CD4-positive, alpha-beta T cell treated with Interleukin-12 subunit alpha and Interleukin-12 subunit beta, for 1 hour (primary cell): ENCODE results near the gene PLEKHA1.

Source experiments
- DNase-seq: peaks from one replicate; pipeline ENCODE4 v3.0.0-alpha.2; 2020

Gene PLEKHA1

DNA sequence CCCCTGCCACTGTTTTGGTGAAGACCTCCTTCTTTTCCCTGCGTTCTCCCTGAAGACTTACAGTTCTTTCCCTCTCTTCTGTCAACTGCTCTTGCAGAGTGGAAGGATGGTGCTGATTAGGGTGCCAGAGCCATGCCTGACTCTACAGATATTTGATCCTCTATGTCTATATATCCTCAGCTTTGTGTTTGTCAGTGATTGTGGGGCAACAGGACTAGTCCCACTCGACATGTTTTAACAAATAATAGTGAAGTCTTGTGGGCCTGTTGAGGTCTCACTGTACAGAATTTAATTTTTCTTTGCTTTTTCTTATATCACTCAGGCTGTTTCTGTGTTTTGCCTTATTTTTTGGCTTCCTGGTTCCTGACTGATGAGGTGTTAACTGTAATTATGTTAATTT lies 5.0 kb downstream of the PLEKHA1 start:
- DNase-seq: no peak

DNA sequence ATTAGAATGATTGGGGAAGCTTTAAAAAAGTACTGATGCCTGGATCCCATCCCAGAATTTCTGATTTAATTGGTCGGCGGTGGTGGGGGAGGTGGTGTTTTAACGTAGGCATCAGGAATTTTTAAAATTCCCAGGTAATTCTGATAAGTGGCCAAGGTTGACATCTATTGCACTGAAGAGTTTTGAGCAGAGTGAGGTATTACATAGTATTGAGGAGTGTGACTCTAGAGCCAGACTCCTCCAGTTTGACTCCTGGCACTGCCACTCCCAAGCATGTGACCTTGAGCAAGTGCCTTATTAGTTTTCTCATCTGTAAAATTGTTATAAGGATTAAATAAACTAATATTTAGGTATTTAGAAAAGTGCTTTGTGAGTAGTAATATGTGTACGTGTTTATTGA lies 6.2 kb downstream of the PLEKHA1 start:
- DNase-seq: no peak

DNA sequence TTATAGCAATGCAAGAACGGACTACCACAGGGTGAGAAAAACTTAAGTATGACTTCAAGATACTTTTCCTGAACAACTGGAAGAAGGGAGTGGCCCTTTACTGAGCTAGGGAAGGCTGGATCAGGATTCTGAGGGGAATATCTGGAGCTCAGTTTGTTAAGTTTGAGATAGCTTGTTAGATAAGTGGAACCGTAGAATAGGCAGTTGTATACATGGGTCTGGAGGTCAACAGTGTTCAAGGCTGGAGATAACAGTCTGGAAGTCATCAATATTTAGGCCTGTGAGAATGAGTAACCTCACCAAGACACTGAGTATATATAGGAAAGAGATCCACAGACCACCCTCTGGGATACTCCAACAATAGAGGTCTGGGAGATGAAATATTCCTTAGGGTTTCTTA lies 7.2 kb downstream of the PLEKHA1 start:
- no peak for DNase-seq

DNA sequence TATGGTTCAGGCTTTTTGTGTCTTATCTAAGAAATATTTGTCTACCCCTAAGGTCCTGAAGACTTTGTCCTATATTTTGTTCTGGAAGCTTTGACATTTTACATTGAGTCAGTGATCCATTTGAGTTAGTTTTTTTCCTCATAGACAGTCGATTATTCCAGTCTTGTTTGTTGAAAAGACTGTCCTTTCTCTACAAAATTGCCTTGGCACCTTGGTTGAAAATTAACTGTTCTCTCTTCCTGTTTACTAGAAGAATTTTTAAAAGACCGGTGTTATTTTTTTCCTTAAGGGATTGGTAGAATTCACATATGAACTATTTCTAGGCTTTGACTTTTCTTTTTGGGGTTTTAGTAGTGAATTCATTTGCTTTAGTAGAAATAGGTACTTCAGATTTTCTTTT lies 12.0 kb downstream of the PLEKHA1 start:
- DNase-seq: no peak

DNA sequence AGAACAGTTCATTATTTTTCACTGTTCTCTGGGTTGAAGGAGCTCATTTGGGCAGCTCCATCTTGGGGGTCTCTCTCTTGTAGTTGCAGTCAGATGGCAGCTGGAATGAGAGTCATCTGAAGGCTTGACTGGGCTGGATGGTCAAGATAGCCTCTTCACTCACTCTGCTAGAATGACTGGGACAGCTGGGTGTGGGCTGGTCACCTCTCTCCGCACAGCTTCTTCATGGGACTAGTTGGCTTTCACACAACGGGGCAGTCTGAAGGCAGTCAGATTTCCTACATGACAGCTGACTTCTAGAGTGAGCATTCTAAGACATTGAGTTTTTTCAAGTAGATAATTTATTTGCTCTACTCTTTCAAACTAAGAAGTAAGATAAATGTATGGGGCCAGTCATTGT lies 13.1 kb downstream of the PLEKHA1 start:
- DNase-seq: no peak

DNA sequence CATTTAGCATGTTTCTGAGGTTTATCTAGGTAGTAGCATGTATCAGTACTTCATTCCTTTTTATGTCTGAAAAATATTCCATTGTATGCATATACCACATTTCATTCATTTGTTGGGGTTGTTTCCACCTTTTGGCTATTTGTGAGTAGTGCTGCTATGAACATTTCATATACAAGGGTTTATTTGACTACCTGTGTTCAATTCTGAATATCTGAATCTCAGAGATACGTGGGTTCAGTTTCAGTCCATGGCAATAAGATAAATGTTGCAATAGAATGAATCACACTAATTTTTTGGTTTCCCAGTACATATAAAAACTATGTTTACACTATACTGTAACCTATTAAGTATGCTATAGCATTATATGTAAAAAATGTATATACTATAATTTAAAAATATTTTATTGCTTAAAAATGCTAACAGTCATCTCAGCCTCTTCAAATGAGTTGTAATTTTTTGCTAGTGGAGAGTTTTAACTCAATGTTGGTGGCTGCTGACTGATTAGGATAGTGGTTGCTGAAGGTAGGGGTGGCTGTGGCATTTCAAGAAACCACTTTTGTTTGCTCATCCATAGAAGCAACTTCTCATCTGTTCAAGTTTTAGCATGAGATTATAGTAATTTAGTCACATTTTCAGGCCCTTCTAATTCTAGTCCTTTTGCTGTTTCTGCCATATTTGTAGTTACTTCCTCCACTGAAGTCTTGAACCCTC lies 13.9 kb downstream of the PLEKHA1 start:
- DNase-seq: no peak

DNA sequence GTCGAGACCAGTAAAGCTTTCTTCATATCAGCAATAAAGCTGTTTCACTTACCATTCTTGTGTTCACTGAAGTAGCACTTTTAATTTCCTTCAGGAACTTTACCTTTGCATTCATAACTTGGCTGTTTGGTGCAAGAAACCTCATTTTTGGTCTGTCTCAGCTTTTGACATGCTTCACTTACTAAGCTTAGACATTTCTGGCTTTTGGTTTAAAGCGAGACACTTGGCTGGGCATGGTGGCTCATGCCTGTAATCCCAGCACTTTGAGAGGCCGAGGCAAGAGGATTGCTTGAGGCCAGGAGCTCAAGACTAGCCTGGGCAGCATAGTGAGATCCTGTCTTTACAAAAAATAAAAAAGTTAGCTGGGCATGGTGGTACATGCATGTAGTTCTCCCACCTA lies 15.8 kb downstream of the PLEKHA1 start:
- DNase-seq: no peak

DNA sequence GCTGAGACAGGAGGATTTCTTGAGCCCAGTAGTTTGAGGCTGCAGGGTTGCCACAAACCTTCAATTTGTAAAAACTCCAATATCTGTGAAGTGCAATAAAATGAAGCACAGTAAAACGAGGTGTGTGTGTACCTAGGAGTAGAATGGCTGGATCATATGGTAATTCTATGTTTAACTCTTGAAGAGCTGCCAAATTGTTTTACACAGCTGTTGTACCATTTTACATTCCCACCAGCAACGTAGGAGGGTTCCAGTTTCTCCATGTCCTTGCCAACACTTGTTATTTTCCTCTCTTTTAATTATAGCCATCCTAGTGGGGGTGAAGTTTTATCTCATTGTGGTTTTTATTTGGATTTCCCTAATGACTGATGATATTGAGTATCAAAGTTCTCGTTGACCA lies 16.2 kb downstream of the PLEKHA1 start:
- DNase-seq: no peak

DNA sequence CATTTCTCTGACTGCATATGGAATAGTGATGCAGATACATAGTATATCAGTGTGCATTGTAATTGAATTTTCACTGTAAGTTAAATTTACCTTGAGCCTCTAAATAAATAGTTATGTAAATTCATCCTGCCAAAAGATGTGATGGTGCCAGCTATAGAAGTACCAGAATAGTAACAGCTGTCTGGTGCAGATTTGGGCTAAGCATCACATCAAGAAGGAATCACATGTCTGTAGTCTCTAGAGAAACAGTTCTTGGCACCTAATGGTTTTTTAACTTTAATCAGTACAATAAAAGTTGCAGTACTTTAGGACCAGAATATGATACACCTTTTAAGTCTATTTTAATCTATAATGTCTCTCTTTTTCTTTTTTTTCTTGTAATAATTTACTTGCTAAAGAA lies 17.4 kb downstream of the PLEKHA1 start:
- DNase-seq: no peak

DNA sequence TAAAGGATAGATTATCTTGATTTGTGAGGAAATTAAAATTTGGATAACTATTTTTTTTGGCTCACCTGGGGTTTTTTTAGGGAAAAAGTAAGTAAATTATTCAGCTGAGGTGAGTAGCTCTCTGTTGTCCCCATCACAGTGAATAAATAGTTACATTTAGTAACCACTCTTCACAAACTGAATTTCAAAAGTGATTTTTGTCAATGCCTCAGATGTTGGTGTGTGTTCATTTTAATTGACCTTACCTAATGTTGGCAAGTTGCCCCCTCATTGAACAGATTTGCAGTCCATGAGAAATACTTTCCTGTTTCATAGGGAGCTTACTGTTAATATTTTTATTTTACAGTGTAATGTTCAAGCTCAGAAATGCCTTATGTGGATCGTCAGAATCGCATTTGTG lies 18.3 kb downstream of the PLEKHA1 start:
- DNase-seq: no peak

DNA sequence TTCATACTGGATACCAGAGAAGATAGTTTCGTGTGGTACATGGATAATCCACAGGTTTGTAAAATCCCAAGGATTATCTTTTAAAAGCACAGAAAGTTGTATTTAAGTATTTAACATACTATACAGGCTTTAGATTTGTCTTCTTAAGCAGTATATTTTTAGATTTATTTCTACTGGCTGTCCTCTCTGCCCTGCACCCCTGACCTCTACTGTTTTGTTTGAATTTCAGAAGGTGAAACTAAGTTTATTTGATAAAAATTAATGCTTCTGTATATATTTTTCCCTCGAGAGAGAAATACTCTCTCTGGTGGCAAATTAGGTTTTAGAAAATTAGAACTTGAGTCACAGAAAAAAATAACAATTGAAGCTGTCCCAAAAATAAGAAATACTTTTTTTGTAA lies 18.8 kb downstream of the PLEKHA1 start:
- DNase-seq: no peak

DNA sequence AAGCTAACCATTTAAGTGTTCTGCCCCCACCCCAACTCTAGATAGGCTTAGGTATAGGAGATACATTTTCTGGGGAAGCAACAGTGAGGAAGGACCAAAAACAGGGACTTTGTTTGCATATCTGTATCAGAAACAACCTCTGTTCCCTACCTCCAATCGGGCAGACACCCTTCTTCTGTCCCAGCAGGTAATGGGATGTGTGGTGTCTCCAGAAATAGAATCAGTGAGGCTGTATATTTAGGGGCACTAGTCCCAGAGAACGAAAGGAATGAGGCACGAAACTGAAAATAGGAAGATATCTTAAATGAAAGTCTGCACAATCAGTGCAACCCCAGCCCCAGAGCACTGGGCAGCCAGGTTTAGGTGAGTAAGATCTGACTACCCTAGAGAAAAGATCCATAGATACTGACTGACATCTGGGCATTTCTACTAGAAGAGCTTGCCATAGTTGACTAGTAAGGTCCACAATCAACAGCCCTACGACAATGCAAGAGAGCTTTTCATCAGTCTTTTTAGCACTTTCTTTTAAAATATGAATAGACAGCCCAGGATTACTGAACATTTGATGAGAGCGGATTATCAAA lies 28.1 kb downstream of the PLEKHA1 start:
- no peak for DNase-seq

DNA sequence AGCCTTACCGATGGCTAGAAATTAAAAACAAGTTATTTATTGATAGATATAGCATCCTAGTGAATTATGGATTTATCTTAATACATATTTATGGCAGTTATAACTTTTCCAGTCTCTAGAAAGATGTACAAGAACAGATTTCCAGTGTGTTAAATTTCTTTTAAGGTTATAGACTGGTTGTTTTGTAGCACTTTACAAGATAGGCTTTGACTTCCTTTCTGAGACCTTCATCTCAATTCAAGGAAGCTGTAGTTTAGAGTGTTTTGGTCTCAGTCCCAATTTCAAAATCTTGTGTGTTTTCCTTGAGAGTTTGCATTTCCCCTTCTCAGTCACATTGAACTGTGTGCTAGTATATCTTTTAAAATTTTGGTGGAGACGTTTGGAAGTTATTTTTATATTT lies 30.1 kb downstream of the PLEKHA1 start:
- DNase-seq: no peak

DNA sequence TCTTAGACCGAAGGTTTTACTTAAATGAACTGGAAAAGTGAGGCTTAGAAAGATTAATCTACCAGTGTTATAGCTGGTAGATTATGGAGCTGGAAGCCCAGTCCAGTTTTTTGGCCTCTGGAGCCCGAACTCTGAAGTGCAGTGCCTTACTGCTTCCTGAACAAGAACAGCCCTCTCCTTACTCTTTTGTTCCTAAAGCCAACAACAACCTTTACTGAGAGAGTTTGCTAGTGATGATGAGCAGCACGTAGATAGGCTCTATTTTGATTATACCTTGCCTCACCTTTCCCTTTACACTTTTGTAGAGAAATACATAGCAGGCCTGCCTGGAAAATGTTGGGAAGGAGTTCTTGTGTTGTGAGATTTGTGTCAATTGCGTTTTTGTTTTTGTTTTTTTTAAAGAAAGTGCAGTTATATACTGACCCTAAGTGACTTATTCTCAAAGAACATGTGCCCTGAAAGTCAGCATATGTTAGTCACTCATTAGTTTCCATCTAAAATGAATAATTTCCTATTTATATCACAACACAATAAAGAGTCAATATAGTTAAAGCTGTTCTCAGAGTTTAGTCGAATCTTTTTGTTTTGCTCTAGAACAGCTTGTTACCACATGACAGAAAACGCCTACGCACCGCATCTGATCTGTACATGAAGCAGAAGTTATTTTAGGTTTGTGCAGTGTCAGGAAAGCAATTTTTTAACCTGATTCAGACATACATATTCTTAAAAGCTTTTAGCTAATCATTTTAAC lies 33.0 kb downstream of the PLEKHA1 start:
- DNase-seq: no peak

DNA sequence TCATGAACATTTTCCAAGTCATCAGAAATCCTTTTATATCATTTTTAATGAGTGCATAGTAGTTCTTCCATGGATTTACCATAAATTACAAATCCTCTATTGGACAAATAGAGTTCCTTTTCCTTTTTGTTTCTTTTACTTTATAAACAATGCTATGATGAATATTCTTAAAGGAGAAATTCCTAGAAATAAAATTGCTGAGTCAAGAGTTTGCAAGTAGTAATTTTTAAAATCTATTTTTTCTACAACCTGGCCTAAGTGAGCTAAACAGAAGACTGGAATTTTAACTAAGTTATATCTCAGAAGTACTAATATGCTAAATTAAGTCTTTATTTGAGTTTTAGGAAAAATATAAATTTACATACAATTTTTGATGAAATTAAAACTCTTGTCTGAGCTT lies 38.8 kb downstream of the PLEKHA1 start:
- no peak for DNase-seq

DNA sequence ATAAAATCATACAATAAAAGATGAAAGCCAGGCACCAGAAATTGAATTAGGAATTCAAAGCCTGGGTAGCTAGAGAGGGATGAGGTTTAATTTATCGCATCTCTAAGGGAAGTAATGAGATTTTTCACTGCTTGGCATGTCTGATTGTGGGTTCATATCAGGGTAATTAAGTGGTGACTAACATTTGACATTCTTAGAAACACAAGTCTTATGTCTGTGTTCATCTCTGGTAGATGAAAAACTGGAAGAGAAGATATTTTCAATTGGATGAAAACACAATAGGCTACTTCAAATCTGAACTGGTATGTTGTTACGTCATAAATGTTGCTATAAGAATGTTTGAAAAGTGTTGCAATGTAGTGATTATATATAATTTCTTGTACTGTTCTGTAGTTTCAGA lies 43.2 kb downstream of the PLEKHA1 start:
- DNase-seq: no peak

DNA sequence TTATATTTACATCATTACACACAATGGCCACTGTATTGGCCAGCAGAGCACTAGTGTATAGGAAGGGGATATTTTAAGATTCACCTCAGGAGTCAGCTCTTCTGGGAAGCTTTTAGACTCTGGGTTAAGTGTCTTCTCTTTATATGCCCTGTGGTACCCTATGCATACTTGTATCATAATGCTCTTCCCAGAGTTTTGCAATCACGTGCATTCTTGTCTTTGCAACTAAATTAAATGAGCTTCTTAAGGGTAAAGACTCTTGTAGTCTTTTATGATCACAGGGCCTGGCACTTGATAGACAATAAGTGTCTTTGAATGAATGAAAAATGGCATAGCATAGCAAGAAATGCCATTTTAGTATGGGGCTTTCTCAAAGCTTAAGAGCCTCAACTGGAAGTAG lies 44.5 kb downstream of the PLEKHA1 start:
- no peak for DNase-seq

DNA sequence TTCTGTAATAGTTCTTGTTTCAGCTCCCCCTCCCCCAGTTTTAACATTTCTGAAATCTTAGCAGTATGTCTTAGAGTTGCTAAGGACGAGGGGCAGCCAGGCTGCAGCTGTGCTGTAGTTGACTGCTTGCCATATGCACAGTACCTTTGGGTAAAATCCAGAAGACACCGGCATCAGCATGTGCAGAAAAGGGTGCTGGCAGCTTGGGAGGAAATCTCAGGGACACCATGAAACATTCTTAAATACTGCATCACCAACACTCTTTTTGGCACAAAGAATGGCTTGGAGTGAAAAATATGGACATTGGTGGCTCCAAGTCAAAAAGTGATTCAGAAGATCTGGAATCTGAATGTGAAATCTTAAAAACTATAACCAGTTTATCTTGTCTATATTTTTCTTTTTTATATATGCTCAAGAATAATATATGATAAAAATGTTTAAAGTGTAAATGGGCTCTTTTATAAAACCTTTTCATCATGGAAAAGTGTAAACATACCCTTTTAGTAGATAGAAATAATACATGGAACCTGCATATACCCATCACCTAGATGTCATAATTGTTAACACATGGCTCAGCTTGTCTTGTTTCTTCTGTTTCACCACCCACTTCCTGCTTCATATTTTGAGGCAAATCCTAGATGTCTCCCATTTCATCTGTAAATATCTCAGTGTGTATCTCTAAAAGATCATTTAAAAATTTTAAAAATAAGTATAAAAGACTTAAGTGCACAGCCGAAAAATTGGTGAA lies 45.5 kb downstream of the PLEKHA1 start:
- no peak for DNase-seq

DNA sequence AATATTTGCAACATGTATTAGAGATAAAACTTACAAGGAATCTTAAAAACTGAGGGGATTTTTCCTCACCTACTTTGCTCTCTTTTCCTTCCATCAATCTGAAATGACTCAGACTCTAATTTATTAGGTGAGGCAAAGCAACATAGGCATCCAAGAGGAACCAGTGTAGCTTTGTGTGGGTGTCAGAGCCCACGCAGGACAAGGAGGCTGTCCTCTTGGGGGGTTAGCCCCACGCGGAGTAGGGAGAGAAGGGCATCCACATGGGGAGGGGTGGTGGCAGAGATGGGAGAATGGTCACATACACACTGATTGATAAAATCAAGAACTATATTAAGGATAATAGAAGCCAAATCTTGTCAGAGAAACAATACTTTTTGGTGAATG lies 46.1 kb downstream of the PLEKHA1 start:
- no peak for DNase-seq

DNA sequence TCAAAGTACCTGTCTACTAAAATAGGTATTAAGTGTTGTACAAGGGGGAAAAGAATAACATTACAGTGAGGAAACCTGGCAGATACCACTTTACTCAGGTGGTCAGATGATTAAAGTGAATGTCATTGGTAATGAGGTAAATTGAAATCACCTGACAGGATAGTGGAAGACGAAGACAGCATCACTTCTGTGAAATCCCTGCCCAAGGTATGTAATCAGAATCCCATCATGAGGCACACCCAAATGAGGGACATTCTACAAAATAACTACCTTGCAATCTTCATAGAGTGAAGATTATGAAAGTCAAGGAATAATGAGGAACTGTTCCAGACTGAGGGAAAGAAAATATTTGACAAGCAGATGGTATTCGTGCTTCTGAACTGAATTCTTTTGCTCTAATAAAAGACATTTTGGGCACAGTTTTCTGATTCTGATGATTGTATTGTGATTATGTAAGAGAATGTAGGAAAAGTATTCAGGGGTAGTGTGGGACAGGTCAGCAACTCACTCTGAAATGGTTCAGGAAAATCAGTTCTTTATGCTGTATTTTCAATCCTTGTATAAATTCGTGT lies 46.6 kb downstream of the PLEKHA1 start:
- DNase-seq: no peak

DNA sequence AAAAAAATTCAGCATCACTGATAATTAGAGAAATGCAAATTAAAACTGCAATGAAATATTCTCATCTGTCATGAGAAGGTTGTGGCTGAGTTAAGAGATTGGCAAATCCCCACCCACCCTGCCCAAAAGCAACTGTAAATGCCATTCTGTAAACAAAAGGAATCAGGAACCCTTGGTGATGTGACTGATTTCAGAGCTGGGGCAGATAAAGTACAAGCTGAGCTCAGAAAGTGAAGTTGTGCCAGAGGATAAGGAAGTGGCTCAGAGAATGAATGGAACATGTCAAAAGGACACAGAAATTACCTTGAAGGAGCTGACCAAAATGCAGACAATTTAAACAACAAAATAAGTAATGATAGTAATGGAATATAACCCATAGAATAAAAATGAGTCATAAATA lies 47.2 kb downstream of the PLEKHA1 start:
- DNase-seq: no peak

DNA sequence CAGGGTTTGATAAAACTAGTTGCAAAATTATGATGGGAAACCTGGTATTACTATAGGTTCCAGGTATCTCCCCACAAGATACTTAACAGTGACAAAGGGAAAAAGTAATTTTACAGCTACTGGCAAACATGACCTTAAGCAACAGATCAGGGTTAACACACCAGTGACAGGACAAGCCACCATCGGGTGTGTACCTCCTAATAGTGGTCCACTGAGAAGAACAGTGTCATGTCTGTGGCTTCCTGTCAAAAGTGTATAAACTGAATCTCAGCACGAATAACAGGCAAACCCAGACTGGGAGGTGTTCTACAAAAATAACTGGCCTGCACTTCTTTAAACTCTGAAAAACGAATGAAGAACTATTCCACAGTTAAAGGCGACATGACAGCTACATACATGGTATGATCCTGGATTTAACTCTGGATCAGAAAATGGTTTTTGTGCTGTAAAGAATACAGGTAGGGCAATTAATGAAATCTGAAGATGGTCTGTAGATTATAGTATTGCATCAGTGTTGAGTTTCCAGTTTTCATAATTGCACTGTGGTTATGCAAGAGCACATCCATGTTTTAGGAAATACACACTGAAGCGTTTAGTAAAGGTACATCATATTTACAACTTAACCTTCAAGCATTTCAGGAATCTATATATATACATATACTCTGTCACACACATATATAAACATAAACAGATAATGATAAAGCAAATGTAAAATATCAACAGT lies 47.9 kb downstream of the PLEKHA1 start:
- peak; percentile 54 for DNase-seq

DNA sequence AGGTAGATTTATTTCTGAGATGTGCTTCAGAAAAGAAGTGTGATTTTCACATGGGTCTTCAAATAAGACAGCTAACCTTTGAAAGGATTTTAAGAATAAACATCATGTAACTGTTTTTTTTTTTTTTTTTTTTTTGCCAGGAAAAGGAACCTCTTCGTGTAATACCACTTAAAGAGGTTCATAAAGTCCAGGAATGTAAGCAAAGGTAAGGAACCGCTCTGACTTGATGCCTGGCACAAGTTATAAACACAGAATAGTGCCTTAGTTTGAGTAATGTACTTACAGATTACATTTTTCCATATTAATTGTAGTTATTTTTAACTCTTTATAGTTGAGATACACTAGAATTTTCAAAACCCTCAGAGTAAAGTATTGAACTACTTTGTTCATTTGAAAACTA lies 49.6 kb downstream of the PLEKHA1 start:
- no peak for DNase-seq
